Right lobe of liver (tissue), 4 donors: ENCODE data around the gene MXD3.

ENCODE experiments used
- POLR2A ChIP-seq: fragments of 450-650 bp; IDR thresholded peaks from one replicate; pipeline ENCODE4 v1.6.1; 2017; ENCODE audit warnings: antibody characterized with exemption, mild to moderate bottlenecking
- TF ChIP-seq, protein P1 (sequence below), 4 donors: fragments of 200-600 bp in 3 of 4; fragments of 450-650 bp in 1 of 4; IDR thresholded peaks; one replicate each; pipeline versions ENCODE4 v1.5.1 to v1.8.0; 2016 to 2022; ENCODE audit warnings: antibody characterized with exemption in 4 of 4, mild to moderate bottlenecking in 2 of 4
- donor health status: DM: no; HTN: no; CAD: no.
- donor health status: DM: no; HTN: no; CAD: no.
- donor health status: DM: no; HTN: yes; CAD: no.

DNA sequence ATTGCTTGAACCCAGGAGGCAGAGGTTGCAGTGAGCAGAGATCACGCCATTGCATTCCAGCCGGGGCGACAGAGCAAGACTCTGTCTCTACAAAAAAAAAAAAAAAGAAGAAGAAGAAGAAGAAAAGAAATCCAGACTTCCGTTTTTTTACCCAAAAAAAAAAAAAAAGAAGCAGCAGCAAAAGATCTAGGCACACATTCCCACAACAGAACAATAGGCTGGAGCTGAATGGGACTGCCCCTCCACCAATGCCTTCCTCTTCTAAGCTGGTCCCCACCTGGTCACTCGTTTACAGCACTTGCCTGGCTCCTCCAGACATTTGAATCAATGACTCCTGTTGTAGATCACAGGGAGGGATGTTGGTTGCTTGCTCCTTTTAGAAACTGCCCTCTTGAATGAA is 41.4 kb upstream of the MXD3 start:
- TF ChIP-seq, protein P1, sequence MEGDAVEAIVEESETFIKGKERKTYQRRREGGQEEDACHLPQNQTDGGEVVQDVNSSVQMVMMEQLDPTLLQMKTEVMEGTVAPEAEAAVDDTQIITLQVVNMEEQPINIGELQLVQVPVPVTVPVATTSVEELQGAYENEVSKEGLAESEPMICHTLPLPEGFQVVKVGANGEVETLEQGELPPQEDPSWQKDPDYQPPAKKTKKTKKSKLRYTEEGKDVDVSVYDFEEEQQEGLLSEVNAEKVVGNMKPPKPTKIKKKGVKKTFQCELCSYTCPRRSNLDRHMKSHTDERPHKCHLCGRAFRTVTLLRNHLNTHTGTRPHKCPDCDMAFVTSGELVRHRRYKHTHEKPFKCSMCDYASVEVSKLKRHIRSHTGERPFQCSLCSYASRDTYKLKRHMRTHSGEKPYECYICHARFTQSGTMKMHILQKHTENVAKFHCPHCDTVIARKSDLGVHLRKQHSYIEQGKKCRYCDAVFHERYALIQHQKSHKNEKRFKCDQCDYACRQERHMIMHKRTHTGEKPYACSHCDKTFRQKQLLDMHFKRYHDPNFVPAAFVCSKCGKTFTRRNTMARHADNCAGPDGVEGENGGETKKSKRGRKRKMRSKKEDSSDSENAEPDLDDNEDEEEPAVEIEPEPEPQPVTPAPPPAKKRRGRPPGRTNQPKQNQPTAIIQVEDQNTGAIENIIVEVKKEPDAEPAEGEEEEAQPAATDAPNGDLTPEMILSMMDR (IDR thresholded peaks at IDR 0.05), result no peak
- TF ChIP-seq POLR2A, result no peak
